Measurements from ENCODE around the gene RANBP9.

Gene RANBP9

GRCh38 chr6:13677878-13678254 lies 33.8 kb downstream of the RANBP9 start:
- no peak for DNase-seq

GRCh38 chr6:13676551-13677156 lies 35.0 kb downstream of the RANBP9 start:
- no peak for DNase-seq

GRCh38 chr6:13674533-13675190 lies 37.0 kb downstream of the RANBP9 start:
- no peak for DNase-seq

- DNase-seq: no peak
Observed at GRCh38 chr6:13673825-13674444, 37.7 kb downstream of the RANBP9 start.

- DNase-seq: no peak
Observed at GRCh38 chr6:13673368-13673767, 38.3 kb downstream of the RANBP9 start.

- no peak for DNase-seq
Observed at GRCh38 chr6:13672904-13673303, 38.7 kb downstream of the RANBP9 start.

- DNase-seq: no peak
Observed at GRCh38 chr6:13671548-13672127, 40.0 kb downstream of the RANBP9 start.

- no peak for DNase-seq
Observed at GRCh38 chr6:13669476-13669875, 42.2 kb downstream of the RANBP9 start.

GRCh38 chr6:13668291-13668928 lies 43.2 kb downstream of the RANBP9 start:
- DNase-seq: peak; percentile 21

GRCh38 chr6:13667655-13668054 lies 44.0 kb downstream of the RANBP9 start:
- DNase-seq: no peak

GRCh38 chr6:13666194-13667105 lies 45.2 kb downstream of the RANBP9 start:
- peak; percentile 26 for DNase-seq

GRCh38 chr6:13664703-13665352 lies 46.8 kb downstream of the RANBP9 start:
- no peak for DNase-seq

GRCh38 chr6:13663986-13664385 lies 47.6 kb downstream of the RANBP9 start:
- no peak for DNase-seq

- DNase-seq: no peak
Observed at GRCh38 chr6:13662651-13663334, 48.8 kb downstream of the RANBP9 start.

GRCh38 chr6:13661647-13662046 lies 50.0 kb downstream of the RANBP9 start:
- no peak for DNase-seq

GRCh38 chr6:13660893-13661292 lies 50.7 kb downstream of the RANBP9 start:
- no peak for DNase-seq

GRCh38 chr6:13660273-13660672 lies 51.4 kb downstream of the RANBP9 start:
- no peak for DNase-seq

GRCh38 chr6:13655700-13656099 lies 55.9 kb downstream of the RANBP9 start:
- no peak for DNase-seq

- DNase-seq: no peak
Observed at GRCh38 chr6:13654496-13654895, 57.1 kb downstream of the RANBP9 start.

- no peak for DNase-seq
Observed at GRCh38 chr6:13653296-13653695, 58.3 kb downstream of the RANBP9 start.

- no peak for DNase-seq
Observed at GRCh38 chr6:13649393-13649792, 62.2 kb downstream of the RANBP9 start.

Data from CD4-positive, alpha-beta T cell treated with Interleukin-12 subunit alpha and Interleukin-12 subunit beta, for 1 hour (primary cell).